Rectal smooth muscle tissue (tissue), 1 donor: ENCODE measurements around the gene DTX4.

ENCODE experiments used
- H3K27ac ChIP-seq: one replicate; pipeline ENCODE4 v1.7.0; 2013; ENCODE audit warnings: low read depth, low read length, inconsistent platforms
- H3K27me3 ChIP-seq: one replicate; pipeline ENCODE4 v1.7.0; 2013; ENCODE audit warnings: low read length; ENCODE audit not compliant: control insufficient read depth, insufficient read depth
- H3K36me3 ChIP-seq: one replicate; pipeline ENCODE4 v1.7.0; 2013; ENCODE audit warnings: low read length; ENCODE audit not compliant: control insufficient read depth, insufficient read depth
- H3K4me1 ChIP-seq: one replicate; pipeline ENCODE4 v1.7.0; 2013; ENCODE audit warnings: low read length; ENCODE audit not compliant: control insufficient read depth, insufficient read depth
- H3K4me3 ChIP-seq: one replicate; pipeline ENCODE4 v1.7.0; 2013; ENCODE audit warnings: low read length
- H3K9ac ChIP-seq: one replicate; pipeline ENCODE4 v1.7.0; 2013; ENCODE audit warnings: low read length

The DTX4 gene

GRCh38 chr11:59151761-59152160 lies 20.2 kb upstream of the DTX4 start:
- no peak overlapping the region for H3K4me3 ChIP-seq
- no peaks in the 10 kb centered on the region for H3K4me1 ChIP-seq
- H3K36me3 ChIP-seq: no peaks in the 10 kb centered on the region
- no peak overlapping the region for H3K27ac ChIP-seq
- no peaks in the 10 kb centered on the region for H3K27me3 ChIP-seq
- no peak overlapping the region for H3K9ac ChIP-seq

GRCh38 chr11:59152312-59152951 lies 19.5 kb upstream of the DTX4 start:
- H3K27ac ChIP-seq: no peak overlapping the region
- no peaks in the 10 kb centered on the region for H3K36me3 ChIP-seq

GRCh38 chr11:59154610-59155009 lies 17.3 kb upstream of the DTX4 start:
- Histone ChIP-seq H3K27ac (no peak overlapping the region), H3K27me3 (no peaks in the 10 kb centered on the region), H3K36me3 (no peaks in the 10 kb centered on the region), H3K9ac (no peak overlapping the region), H3K4me3 (no peak overlapping the region), H3K4me1 (no peaks in the 10 kb centered on the region)

More at GRCh38 chr11:59152312-59152951, 19.5 kb upstream of the DTX4 start:
- Histone ChIP-seq H3K4me3 (no peak overlapping the region), H3K27me3 (no peaks in the 10 kb centered on the region), H3K9ac (no peak overlapping the region), H3K4me1 (no peaks in the 10 kb centered on the region)

GRCh38 chr11:59157433-59157832 lies 14.5 kb upstream of the DTX4 start:
- Histone ChIP-seq H3K4me1 (no peaks in the 10 kb centered on the region), H3K36me3 (no peaks in the 10 kb centered on the region), H3K27ac (no peak overlapping the region), H3K4me3 (no peak overlapping the region), H3K27me3 (no peaks in the 10 kb centered on the region), H3K9ac (no peak overlapping the region)

GRCh38 chr11:59158206-59159068 lies 13.5 kb upstream of the DTX4 start:
- Histone ChIP-seq H3K4me1 (no peaks in the 10 kb centered on the region), H3K4me3 (no peak overlapping the region), H3K27me3 (no peaks in the 10 kb centered on the region)

GRCh38 chr11:59164028-59164427 lies 7.9 kb upstream of the DTX4 start:
- Histone ChIP-seq H3K27me3 (no peaks in the 10 kb centered on the region), H3K4me3 (no peak overlapping the region)

More at GRCh38 chr11:59158206-59159068, 13.5 kb upstream of the DTX4 start:
- Histone ChIP-seq H3K27ac (no peak overlapping the region), H3K9ac (no peak overlapping the region), H3K36me3 (no peaks in the 10 kb centered on the region)

GRCh38 chr11:59172345-59173079 lies 580 bp downstream of the DTX4 start:
- Histone ChIP-seq H3K27ac (no peak overlapping the region), H3K36me3 (no peaks in the 10 kb centered on the region), H3K9ac (peak overlapping the region; percentile 32), H3K4me3 (peak overlapping the region; percentile 84), H3K4me1 (peaks cover 2% of the 10 kb centered on the region), H3K27me3 (no peaks in the 10 kb centered on the region)

More at GRCh38 chr11:59164028-59164427, 7.9 kb upstream of the DTX4 start:
- H3K36me3 ChIP-seq: no peaks in the 10 kb centered on the region
- no peaks in the 10 kb centered on the region for H3K4me1 ChIP-seq
- no peak overlapping the region for H3K9ac ChIP-seq
- no peak overlapping the region for H3K27ac ChIP-seq

GRCh38 chr11:59173080-59173963 lies 1.4 kb downstream of the DTX4 start:
- Histone ChIP-seq H3K4me3 (peak overlapping the region; percentile 84), H3K27ac (peak overlapping the region; percentile 53)

GRCh38 chr11:59173964-59174663 lies 2.2 kb downstream of the DTX4 start:
- Histone ChIP-seq H3K9ac (peak overlapping the region; percentile 11), H3K27me3 (no peaks in the 10 kb centered on the region), H3K27ac (no peak overlapping the region), H3K36me3 (no peaks in the 10 kb centered on the region), H3K4me3 (peak overlapping the region; percentile 84), H3K4me1 (peaks cover 2% of the 10 kb centered on the region)

More at GRCh38 chr11:59173080-59173963, 1.4 kb downstream of the DTX4 start:
- peaks cover 2% of the 10 kb centered on the region for H3K4me1 ChIP-seq
- peak overlapping the region; percentile 57 for H3K9ac ChIP-seq
- no peaks in the 10 kb centered on the region for H3K27me3 ChIP-seq
- no peaks in the 10 kb centered on the region for H3K36me3 ChIP-seq

- Histone ChIP-seq H3K27ac (no peak overlapping the region), H3K9ac (peak overlapping the region; percentile 11), H3K4me3 (peak overlapping the region; percentile 84), H3K27me3 (no peaks in the 10 kb centered on the region), H3K36me3 (no peaks in the 10 kb centered on the region), H3K4me1 (peaks cover 2% of the 10 kb centered on the region)
These were observed 2.7 kb downstream of the DTX4 start for GRCh38 chr11:59174664-59175033.

GRCh38 chr11:59175091-59175501 lies 3.2 kb downstream of the DTX4 start:
- H3K4me1 ChIP-seq: peaks cover 2% of the 10 kb centered on the region
- no peak overlapping the region for H3K9ac ChIP-seq
- H3K27ac ChIP-seq: no peak overlapping the region
- no peaks in the 10 kb centered on the region for H3K36me3 ChIP-seq
- peak overlapping the region; percentile 84 for H3K4me3 ChIP-seq
- no peaks in the 10 kb centered on the region for H3K27me3 ChIP-seq
